GM21360 (cell line): Measurements from ENCODE around the gene CUX1.
"Not testable (repeated sequence)": the region's sequence is repeated elsewhere in the genome, so short reads cannot be mapped to it uniquely, and the experiment has no call there.

Experiments used
- ATAC-seq: cut with Tn5 transposase; IDR thresholded peaks from one replicate; pipeline ENCODE4 v1.9.1; 2021; ENCODE audit warnings: mild to moderate bottlenecking, moderate library complexity; ENCODE audit not compliant: unreplicated experiment

Gene CUX1

GRCh38 chr7:102036958-102037357 lies 219.5 kb downstream of the CUX1 start:
- no peak for ATAC-seq

- ATAC-seq, result no peak
These were observed 222.3 kb downstream of the CUX1 start for GRCh38 chr7:102039706-102040105.

- no peak for ATAC-seq
These were observed 223.1 kb downstream of the CUX1 start for GRCh38 chr7:102040569-102040968.

GRCh38 chr7:102042016-102042656 lies 224.7 kb downstream of the CUX1 start:
- no peak for ATAC-seq

GRCh38 chr7:102042796-102043195 lies 225.4 kb downstream of the CUX1 start:
- not testable (repeated sequence) for ATAC-seq

- ATAC-seq, result no peak
These were observed 227.2 kb downstream of the CUX1 start for GRCh38 chr7:102044641-102044983.

- no peak for ATAC-seq
These were observed 227.7 kb downstream of the CUX1 start for GRCh38 chr7:102044984-102045673.

GRCh38 chr7:102045681-102046372 lies 228.4 kb downstream of the CUX1 start:
- no peak for ATAC-seq

- no peak for ATAC-seq
These were observed 229.1 kb downstream of the CUX1 start for GRCh38 chr7:102046373-102047117.

GRCh38 chr7:102047167-102047566 lies 229.7 kb downstream of the CUX1 start:
- ATAC-seq, result no peak

GRCh38 chr7:102049765-102050164 lies 232.3 kb downstream of the CUX1 start:
- ATAC-seq, result no peak

- ATAC-seq, result no peak
These were observed 233.5 kb downstream of the CUX1 start for GRCh38 chr7:102050864-102051460.

GRCh38 chr7:102051736-102052135 lies 234.3 kb downstream of the CUX1 start:
- not testable (repeated sequence) for ATAC-seq

GRCh38 chr7:102054158-102054557 lies 236.7 kb downstream of the CUX1 start:
- no peak for ATAC-seq

- ATAC-seq, result no peak
These were observed 238.0 kb downstream of the CUX1 start for GRCh38 chr7:102055181-102055976.

GRCh38 chr7:102059524-102059923 lies 242.1 kb downstream of the CUX1 start:
- no peak for ATAC-seq

- no peak for ATAC-seq
These were observed 244.0 kb downstream of the CUX1 start for GRCh38 chr7:102061354-102061945.

GRCh38 chr7:102061981-102062390 lies 244.6 kb downstream of the CUX1 start:
- ATAC-seq, result peak; percentile 90

- ATAC-seq, result no peak
These were observed 246.3 kb downstream of the CUX1 start for GRCh38 chr7:102063690-102064180.
